GM13977 (cell line): Measurements from ENCODE around the gene SLC41A1.

Experiments
- DNase-seq: peaks from one replicate; pipeline ENCODE4 v3.0.0; 2012; ENCODE audit warnings: low spot score
- in situ Hi-C: fragments of 300-500 bp; cut with MboI; formaldehyde crosslinking; loops from one replicate; pipeline ENCODE4 v1.12.0; 2022; ENCODE audit warnings: low sequenced_read_pairs, low pct_unique_long_range_greater_than_20kb, mixed read lengths, inconsistent platforms; ENCODE audit not compliant: unreplicated experiment
- TF ChIP-seq, protein P1 (sequence below): IDR thresholded peaks from 2 replicates; pipeline ENCODE4 v1.5.1; 2012; ENCODE audit warnings: mild to moderate bottlenecking, control low read depth; ENCODE audit not compliant: insufficient read depth; ENCODE audit errors: extremely low read depth, missing control alignments

SLC41A1 gene

GRCh38 chr1:205792481-205792881 is 20.5 kb downstream of the SLC41A1 start:
- in situ Hi-C loops: loop anchor here (10.0 to 25.0 kb wide), 2 partner anchors 192 to 320 kb away; partner anchors contain the start of gene AVPR1B
- TF ChIP-seq, protein P1, sequence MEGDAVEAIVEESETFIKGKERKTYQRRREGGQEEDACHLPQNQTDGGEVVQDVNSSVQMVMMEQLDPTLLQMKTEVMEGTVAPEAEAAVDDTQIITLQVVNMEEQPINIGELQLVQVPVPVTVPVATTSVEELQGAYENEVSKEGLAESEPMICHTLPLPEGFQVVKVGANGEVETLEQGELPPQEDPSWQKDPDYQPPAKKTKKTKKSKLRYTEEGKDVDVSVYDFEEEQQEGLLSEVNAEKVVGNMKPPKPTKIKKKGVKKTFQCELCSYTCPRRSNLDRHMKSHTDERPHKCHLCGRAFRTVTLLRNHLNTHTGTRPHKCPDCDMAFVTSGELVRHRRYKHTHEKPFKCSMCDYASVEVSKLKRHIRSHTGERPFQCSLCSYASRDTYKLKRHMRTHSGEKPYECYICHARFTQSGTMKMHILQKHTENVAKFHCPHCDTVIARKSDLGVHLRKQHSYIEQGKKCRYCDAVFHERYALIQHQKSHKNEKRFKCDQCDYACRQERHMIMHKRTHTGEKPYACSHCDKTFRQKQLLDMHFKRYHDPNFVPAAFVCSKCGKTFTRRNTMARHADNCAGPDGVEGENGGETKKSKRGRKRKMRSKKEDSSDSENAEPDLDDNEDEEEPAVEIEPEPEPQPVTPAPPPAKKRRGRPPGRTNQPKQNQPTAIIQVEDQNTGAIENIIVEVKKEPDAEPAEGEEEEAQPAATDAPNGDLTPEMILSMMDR: no peak
- DNase-seq: no peak

- peak; percentile 79 for DNase-seq
- in situ Hi-C loops: loop anchor here (10.0 to 25.0 kb wide), 2 partner anchors 193 to 321 kb away; partner anchors contain the start of gene AVPR1B
- TF ChIP-seq, protein P1: peak; percentile 86
These were observed 21.3 kb downstream of the SLC41A1 start for GRCh38 chr1:205791568-205792180.

DNA sequence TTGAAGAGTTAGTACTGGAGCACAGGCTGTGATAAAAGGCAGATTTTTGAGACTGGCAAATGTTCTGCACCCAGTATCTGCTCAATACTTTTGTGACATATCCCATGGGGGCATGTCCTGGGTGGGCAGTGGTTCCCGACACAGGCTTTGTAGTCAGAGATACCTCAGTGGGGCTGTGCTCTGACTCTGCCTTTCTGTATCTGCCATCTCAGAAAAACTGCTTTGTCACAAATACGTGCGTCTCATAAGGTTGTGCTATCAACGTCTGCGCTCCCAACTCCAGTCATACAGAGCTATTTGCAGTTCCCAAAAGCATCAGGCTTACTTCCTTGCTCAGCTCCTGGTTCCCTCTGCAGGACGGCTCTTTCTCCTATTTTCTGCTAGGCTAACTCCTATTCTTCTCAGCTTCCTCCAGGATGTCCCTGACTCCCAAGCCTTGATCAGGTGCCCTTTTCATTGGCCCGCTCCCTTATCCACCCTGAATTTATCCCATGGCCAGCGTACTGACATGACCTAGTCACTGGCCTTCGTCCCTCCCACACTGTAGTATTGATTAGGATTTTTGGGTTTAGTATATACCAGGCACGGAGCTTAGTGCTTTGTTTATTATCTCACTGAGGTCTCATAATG is 25.6 kb downstream of the SLC41A1 start:
- no peak for DNase-seq
- TF ChIP-seq, protein P1: no peak
- in situ Hi-C loops: loop anchor here (25.0 kb wide), 1 partner anchor 325 kb away; the partner anchor contains the start of gene AVPR1B

- DNase-seq: no peak
- TF ChIP-seq, protein P1: no peak
- in situ Hi-C loops: loop anchor here (25.0 kb wide), 1 partner anchor 326 kb away; the partner anchor contains the start of gene AVPR1B
These were observed 26.4 kb downstream of the SLC41A1 start for GRCh38 chr1:205786601-205787000.

DNA sequence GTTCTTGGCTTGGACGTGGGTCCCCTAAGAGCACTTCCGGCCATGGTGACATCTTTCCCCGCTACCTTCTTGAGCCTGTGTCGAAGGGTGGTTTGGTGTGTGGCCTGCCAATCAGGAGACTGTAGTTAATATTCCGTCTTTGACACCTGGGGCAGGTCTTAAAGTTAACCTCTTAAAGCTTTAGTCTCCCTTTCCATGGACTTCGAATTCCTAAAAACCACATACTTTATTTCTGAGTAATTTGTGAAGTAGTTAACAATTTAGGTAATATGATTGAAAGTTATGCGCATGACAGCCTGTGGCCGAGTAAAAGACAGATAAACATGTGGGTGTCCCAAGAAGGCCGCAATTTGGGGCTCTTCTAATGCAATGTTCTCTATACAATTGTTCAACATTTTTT is 27.6 kb downstream of the SLC41A1 start:
- DNase-seq: no peak
- TF ChIP-seq, protein P1: no peak
- in situ Hi-C loops: loop anchor here (25.0 kb wide), 1 partner anchor 327 kb away; the partner anchor contains the start of gene AVPR1B

DNA sequence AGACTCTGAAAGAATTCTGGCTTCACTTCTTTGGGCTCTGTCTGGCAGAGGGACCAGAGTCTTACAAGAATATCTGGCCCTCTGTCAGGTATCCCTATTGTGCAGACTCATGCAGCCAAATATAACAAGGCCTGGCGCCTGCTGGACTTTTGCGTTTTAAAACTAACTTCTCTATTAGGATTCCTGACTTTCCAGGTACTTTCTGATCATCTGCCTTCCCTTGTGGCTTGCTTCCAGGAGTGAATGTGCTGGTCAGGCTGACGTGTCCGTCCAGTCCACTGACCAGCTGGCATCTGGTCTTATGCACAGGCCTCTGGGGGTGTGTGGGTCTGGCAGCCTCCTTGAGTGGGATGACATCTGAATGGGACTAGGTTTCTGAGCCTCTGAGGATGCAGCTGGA is 29.1 kb downstream of the SLC41A1 start:
- TF ChIP-seq, protein P1: no peak
- in situ Hi-C loops: loop anchor here (25.0 kb wide), 1 partner anchor 328 kb away; the partner anchor contains the start of gene AVPR1B
- DNase-seq: no peak
